ENCODE data around the gene SSNA1. TPM values are rescaled to one million over a fixed set of nuclear protein-coding genes. Genes with fewer than 3 reads are reported as not detected.

Gene SSNA1
- total RNA-seq, 2 donors from 2014 or later, result 39.4 to 48.3 TPM

GRCh38 chr9:137199411-137200121, 11.1 kb downstream of the SSNA1 start:
- Mint-ChIP-seq H3K27me3 (no peaks in the 10 kb centered on the region), H3K4me3 (peak overlapping the region; percentile 86), H3K4me1 (peaks cover 17% of the 10 kb centered on the region), H3K27ac (no peak overlapping the region), H3K36me3 (ENCODE audit: low read depth) (no peaks in the 10 kb centered on the region)
- DNase-seq (no peak), ATAC-seq (no peak)
- no peaks in the 10 kb centered on the region for H3K9me3 ChIP-seq (ENCODE audit: control insufficient read depth, low read length, poor library complexity, severe bottlenecking)

GRCh38 chr9:137200311-137201204, 12.1 kb downstream of the SSNA1 start, which contains the start of gene TPRN:
TSS of gene TPRN (minus strand) at chr9:137200741. CDS start at chr9:137200711, 30 bp downstream.
- H3K4me1 Mint-ChIP-seq, result peaks cover 19% of the 10 kb centered on the region
- H3K4me3 Mint-ChIP-seq, result peak within 1 kb of the TSS; percentile 91
- DNase-seq (peak; percentile 96 to 97 (median 96)), ATAC-seq (peak; percentile 97)
- no peaks in the 10 kb centered on the region for H3K9me3 ChIP-seq (ENCODE audit: control insufficient read depth, low read length, poor library complexity, severe bottlenecking)
- no peaks in the 10 kb centered on the region for H3K27me3 Mint-ChIP-seq
- H3K36me3 Mint-ChIP-seq (ENCODE audit: low read depth), result no peaks in the 10 kb centered on the region
- peak within 1 kb of the TSS; percentile 79 for H3K27ac Mint-ChIP-seq

GRCh38 chr9:137201205-137201868, 12.9 kb downstream of the SSNA1 start:
- H3K9me3 ChIP-seq (ENCODE audit: control insufficient read depth, low read length, poor library complexity, severe bottlenecking), result no peaks in the 10 kb centered on the region
- ATAC-seq (no peak), DNase-seq (no peak)
- Mint-ChIP-seq H3K27ac (peak overlapping the region; percentile 79), H3K27me3 (no peaks in the 10 kb centered on the region), H3K36me3 (ENCODE audit: low read depth) (no peaks in the 10 kb centered on the region), H3K4me3 (peak overlapping the region; percentile 91), H3K4me1 (peaks cover 24% of the 10 kb centered on the region)

- H3K27me3 Mint-ChIP-seq, result no peaks in the 10 kb centered on the region
- no peak overlapping the region for H3K4me3 Mint-ChIP-seq
- no peaks in the 10 kb centered on the region for H3K9me3 ChIP-seq (ENCODE audit: control insufficient read depth, low read length, poor library complexity, severe bottlenecking)
- no peak for ATAC-seq
- H3K4me1 Mint-ChIP-seq, result peaks cover 36% of the 10 kb centered on the region
- H3K27ac Mint-ChIP-seq, result peak overlapping the region; percentile 61
- H3K36me3 Mint-ChIP-seq (ENCODE audit: low read depth), result peaks cover 5% of the 10 kb centered on the region
- no peak for DNase-seq
Observed at GRCh38 chr9:137202966-137203365, 14.5 kb downstream of the SSNA1 start.

- H3K27me3 Mint-ChIP-seq, result no peaks in the 10 kb centered on the region
- no peaks in the 10 kb centered on the region for H3K9me3 ChIP-seq (ENCODE audit: control insufficient read depth, low read length, poor library complexity, severe bottlenecking)
- peaks cover 5% of the 10 kb centered on the region for H3K36me3 Mint-ChIP-seq (ENCODE audit: low read depth)
- DNase-seq, result no peak
- peaks cover 36% of the 10 kb centered on the region for H3K4me1 Mint-ChIP-seq
- no peak for ATAC-seq
- peak overlapping the region; percentile 91 for H3K4me3 Mint-ChIP-seq
- peak overlapping the region; percentile 93 for H3K27ac Mint-ChIP-seq
Observed at GRCh38 chr9:137204731-137205125, 16.3 kb downstream of the SSNA1 start.

GRCh38 chr9:137205126-137206069, 16.9 kb downstream of the SSNA1 start, which contains the start of the genes NDOR1 and TMEM203:
TSS of gene NDOR1 (plus strand) at chr9:137205700. CDS start at chr9:137205778, 78 bp downstream.
TSS of gene TMEM203 (minus strand) at chr9:137205648. CDS start at chr9:137205414, 234 bp downstream.
- H3K9me3 ChIP-seq (ENCODE audit: control insufficient read depth, low read length, poor library complexity, severe bottlenecking), result no peaks in the 10 kb centered on the region
- Mint-ChIP-seq H3K4me3 (peak within 1 kb of the TSS; percentile 91), H3K36me3 (ENCODE audit: low read depth) (peaks cover 5% of the 10 kb centered on the region), H3K4me1 (peaks cover 36% of the 10 kb centered on the region), H3K27ac (peak within 1 kb of the TSS; percentile 93), H3K27me3 (no peaks in the 10 kb centered on the region)
- DNase-seq (peak; percentile 86 to 93 (median 88)), ATAC-seq (peak; percentile 53)

- H3K9me3 ChIP-seq (ENCODE audit: control insufficient read depth, low read length, poor library complexity, severe bottlenecking), result no peaks in the 10 kb centered on the region
- DNase-seq, result no peak
- Mint-ChIP-seq H3K27me3 (no peaks in the 10 kb centered on the region), H3K36me3 (ENCODE audit: low read depth) (peaks cover 5% of the 10 kb centered on the region), H3K4me3 (peak overlapping the region; percentile 91), H3K27ac (peak overlapping the region; percentile 93), H3K4me1 (peaks cover 29% of the 10 kb centered on the region)
- no peak for ATAC-seq
Observed at GRCh38 chr9:137206602-137207001, 18.1 kb downstream of the SSNA1 start.

GRCh38 chr9:137211532-137211931, 23.1 kb downstream of the SSNA1 start:
- DNase-seq, result no peak
- ATAC-seq, result no peak
- Mint-ChIP-seq H3K27me3 (no peaks in the 10 kb centered on the region), H3K27ac (peak overlapping the region; percentile 68), H3K4me1 (peaks cover 12% of the 10 kb centered on the region), H3K4me3 (no peak overlapping the region), H3K36me3 (ENCODE audit: low read depth) (peaks cover 5% of the 10 kb centered on the region)
- H3K9me3 ChIP-seq (ENCODE audit: control insufficient read depth, low read length, poor library complexity, severe bottlenecking), result no peaks in the 10 kb centered on the region

- Mint-ChIP-seq H3K27ac (no peak overlapping the region), H3K4me3 (no peak overlapping the region), H3K27me3 (no peaks in the 10 kb centered on the region), H3K36me3 (ENCODE audit: low read depth) (peaks cover under 1% of the 10 kb centered on the region), H3K4me1 (peaks cover 2% of the 10 kb centered on the region)
- H3K9me3 ChIP-seq (ENCODE audit: control insufficient read depth, low read length, poor library complexity, severe bottlenecking), result no peaks in the 10 kb centered on the region
- no peak for DNase-seq
- no peak for ATAC-seq
Observed at GRCh38 chr9:137212520-137212919, 24.0 kb downstream of the SSNA1 start.

- DNase-seq (no peak), ATAC-seq (no peak)
- Mint-ChIP-seq H3K4me3 (no peak overlapping the region), H3K4me1 (peaks cover 1% of the 10 kb centered on the region), H3K27me3 (no peaks in the 10 kb centered on the region), H3K27ac (no peak overlapping the region), H3K36me3 (ENCODE audit: low read depth) (no peaks in the 10 kb centered on the region)
- no peaks in the 10 kb centered on the region for H3K9me3 ChIP-seq (ENCODE audit: control insufficient read depth, low read length, poor library complexity, severe bottlenecking)
Observed at GRCh38 chr9:137213160-137214060, 24.9 kb downstream of the SSNA1 start.

- H3K27me3 Mint-ChIP-seq, result no peaks in the 10 kb centered on the region
- DNase-seq (no peak), ATAC-seq (no peak)
- H3K9me3 ChIP-seq (ENCODE audit: control insufficient read depth, low read length, poor library complexity, severe bottlenecking), result no peaks in the 10 kb centered on the region
- H3K27ac Mint-ChIP-seq, result no peak overlapping the region
- no peaks in the 10 kb centered on the region for H3K36me3 Mint-ChIP-seq (ENCODE audit: low read depth)
- no peaks in the 10 kb centered on the region for H3K4me1 Mint-ChIP-seq
- no peak overlapping the region for H3K4me3 Mint-ChIP-seq
Observed at GRCh38 chr9:137214620-137215019, 26.1 kb downstream of the SSNA1 start.

Measured in T-helper 17 cell (primary cell).